Measurements from ENCODE around the gene PAGE2B. TPM values are rescaled to one million over a fixed set of nuclear protein-coding genes. Genes with fewer than 3 reads are reported as not detected.

The PAGE2B gene
- total RNA-seq, 1 experiment from 2014 or later, result not detected

DNA sequence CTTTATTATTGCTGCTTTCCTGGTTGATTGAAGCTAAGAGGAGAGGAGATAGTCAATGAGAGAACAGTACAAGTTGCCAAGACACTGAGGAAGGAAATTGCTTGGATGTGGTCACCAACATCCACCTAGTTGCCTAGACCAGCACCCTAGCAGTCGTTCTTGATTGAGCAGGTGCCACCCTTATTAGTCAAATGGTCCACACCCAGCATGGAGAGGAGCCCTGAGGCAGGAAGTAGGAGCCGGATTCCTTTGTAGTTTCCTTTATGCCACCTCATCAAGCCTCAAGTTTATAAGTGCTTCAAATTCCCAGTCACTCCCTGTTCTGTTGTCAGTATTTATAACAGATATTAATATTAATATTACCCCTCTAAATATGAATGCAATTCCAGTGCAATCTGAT lies 33.1 kb downstream of the PAGE2B start:
- Histone ChIP-seq H3K27me3 (ENCODE audit: insufficient read depth, low read length) (no peaks in the 10 kb centered on the region), H3K9me2 (ENCODE audit: insufficient read depth) (no peaks in the 10 kb centered on the region), H3K9ac (ENCODE audit: low read length) (no peak overlapping the region), H3K4me3 (replicated peaks in 1 of 2; ENCODE audit: low read depth in 1 of 2, low read length in 2 of 2) (no peak overlapping the region), H4K20me1 (ENCODE audit: insufficient read depth) (no peaks in the 10 kb centered on the region), H3K36me3 (ENCODE audit: control insufficient read depth in 1 of 2, insufficient read depth in 2 of 2, low read length in 2 of 2) (no peaks in the 10 kb centered on the region), H3K79me2 (ENCODE audit: insufficient read depth, low read length) (no peaks in the 10 kb centered on the region), H3K27ac (ENCODE audit: low read depth, low read length) (no peak overlapping the region), H3K9me3 (ENCODE audit: control insufficient read depth in 1 of 2, insufficient read depth in 1 of 2, low read depth in 1 of 2, low read length in 2 of 2) (no peaks in the 10 kb centered on the region), H2AFZ (ENCODE audit: low read depth, low read length, poor library complexity, severe bottlenecking) (no peak overlapping the region), H3K4me2 (ENCODE audit: low read length) (no peak overlapping the region), H3K4me1 (ENCODE audit: control insufficient read depth in 1 of 2, insufficient read depth in 2 of 2, low read length in 2 of 2) (no peaks in the 10 kb centered on the region)
- DNase-seq (ENCODE audit: low read depth, low spot score) (no peak), ATAC-seq (no peak)
- TF ChIP-seq CTCF (IDR thresholded peaks at IDR 0.05 in 2 of 3, conservative IDR thresholded peaks at IDR 0.05 in 1 of 3; ENCODE audit: borderline replicate concordance in 1 of 3, insufficient read depth in 1 of 3, low read depth in 2 of 3, low read length in 2 of 3) (no peak), EZH2phosphoT487 (IDR thresholded peaks at IDR 0.05; ENCODE audit: borderline replicate concordance) (no peak), ZFX (IDR thresholded peaks at IDR 0.05) (no peak), YY1 (IDR thresholded peaks at IDR 0.05; ENCODE audit: extremely low read depth, insufficient replicate concordance, low read depth, low read length) (no peak), FOSL1 (IDR thresholded peaks at IDR 0.05; ENCODE audit: low read depth) (no peak)
- BruUV-seq (replicated peaks), result no TSS peak
- intact Hi-C loops (cut with micrococcal nuclease), result no loop called here
- RAD21 ChIA-PET (ENCODE audit: low non-redundant PET in 1 of 2, low total read pairs in 2 of 2, uncharacterized antibody in 2 of 2, unreplicated experiment in 2 of 2), result no interaction called here
- POLR2A ChIA-PET, result no interaction called here
- CTCF ChIA-PET, result no interaction called here

GRCh38 chrX:55109306-55109705 lies 34.5 kb downstream of the PAGE2B start:
- no peak for ATAC-seq
- H3K4me3 ChIP-seq (replicated peaks in 1 of 2; ENCODE audit: low read depth in 1 of 2, low read length in 2 of 2), result no peak overlapping the region
- H3K79me2 ChIP-seq (ENCODE audit: insufficient read depth, low read length), result no peaks in the 10 kb centered on the region
- ChIA-PET RAD21 (ENCODE audit: low non-redundant PET in 1 of 2, low total read pairs in 2 of 2, uncharacterized antibody in 2 of 2, unreplicated experiment in 2 of 2) (no interaction called here), POLR2A (no interaction called here), CTCF (no interaction called here)
- H3K9ac ChIP-seq (ENCODE audit: low read length), result no peak overlapping the region
- no peaks in the 10 kb centered on the region for H3K36me3 ChIP-seq (ENCODE audit: control insufficient read depth in 1 of 2, insufficient read depth in 2 of 2, low read length in 2 of 2)
- H3K4me1 ChIP-seq (ENCODE audit: control insufficient read depth in 1 of 2, insufficient read depth in 2 of 2, low read length in 2 of 2), result no peaks in the 10 kb centered on the region
- no peak for TF ChIP-seq ZNF274 (IDR thresholded peaks at IDR 0.05; ENCODE audit: low read depth, low read length)
- TF ChIP-seq YY1 (IDR thresholded peaks at IDR 0.05; ENCODE audit: extremely low read depth, insufficient replicate concordance, low read depth, low read length), result no peak
- no peak for TF ChIP-seq POLR2AphosphoS5 (IDR thresholded peaks at IDR 0.05; ENCODE audit: low read depth, low read length)
- TF ChIP-seq CBX3 (IDR thresholded peaks at IDR 0.05; ENCODE audit: low read depth), result no peak
- TF ChIP-seq ELF1 (IDR thresholded peaks at IDR 0.05; ENCODE audit: borderline replicate concordance, low read depth), result no peak
- no peak for TF ChIP-seq SIN3A (IDR thresholded peaks at IDR 0.05; ENCODE audit: low read depth)
- TF ChIP-seq RAD21 (IDR thresholded peaks at IDR 0.05; ENCODE audit: low read depth), result no peak
- intact Hi-C loops (cut with micrococcal nuclease), result no loop called here
- H3K27me3 ChIP-seq (ENCODE audit: insufficient read depth, low read length), result no peaks in the 10 kb centered on the region
- H3K27ac ChIP-seq (ENCODE audit: low read depth, low read length), result no peak overlapping the region
- H3K9me2 ChIP-seq (ENCODE audit: insufficient read depth), result no peaks in the 10 kb centered on the region
- no peaks in the 10 kb centered on the region for H4K20me1 ChIP-seq (ENCODE audit: insufficient read depth)
- H2AFZ ChIP-seq (ENCODE audit: low read depth, low read length, poor library complexity, severe bottlenecking), result no peak overlapping the region
- DNase-seq (ENCODE audit: low read depth, low spot score), result no peak
- no peaks in the 10 kb centered on the region for H3K9me3 ChIP-seq (ENCODE audit: control insufficient read depth in 1 of 2, insufficient read depth in 1 of 2, low read depth in 1 of 2, low read length in 2 of 2)
- H3K4me2 ChIP-seq (ENCODE audit: low read length), result no peak overlapping the region
- BruUV-seq (replicated peaks), result no TSS peak
